Activated naive CD4-positive, alpha-beta T cell treated with anti-CD3 and anti-CD28 coated beads, Interleukin-2, amount 50 U/mL, for 16 hours (primary cell): ENCODE data around the gene FRYL.
"Not testable (repeated sequence)": the region's sequence is repeated elsewhere in the genome, so short reads cannot be mapped to it uniquely, and the experiment has no call there.

Experiments used
- DNase-seq: peaks from one replicate; pipeline ENCODE4 v3.0.0-alpha.2; 2020

The FRYL gene

GRCh38 chr4:48481581-48481980 lies 298.5 kb downstream of the FRYL start:
- no peak for DNase-seq

GRCh38 chr4:48478273-48478672 lies 301.8 kb downstream of the FRYL start:
- DNase-seq, result no peak

- DNase-seq, result no peak
These were observed 304.3 kb downstream of the FRYL start for GRCh38 chr4:48475770-48476169.

GRCh38 chr4:48472794-48473193 lies 307.3 kb downstream of the FRYL start:
- no peak for DNase-seq

GRCh38 chr4:48470570-48470969 lies 309.5 kb downstream of the FRYL start:
- no peak for DNase-seq

GRCh38 chr4:48470137-48470536 lies 309.9 kb downstream of the FRYL start:
- DNase-seq, result no peak

- no peak for DNase-seq
These were observed 312.2 kb downstream of the FRYL start for GRCh38 chr4:48467891-48468290.

- no peak for DNase-seq
These were observed 312.6 kb downstream of the FRYL start for GRCh38 chr4:48467442-48467841.

GRCh38 chr4:48462363-48462762 lies 317.7 kb downstream of the FRYL start:
- DNase-seq, result no peak

GRCh38 chr4:48461000-48461399 lies 319.1 kb downstream of the FRYL start:
- DNase-seq, result no peak

- DNase-seq, result no peak
These were observed 325.5 kb downstream of the FRYL start for GRCh38 chr4:48454591-48454990.

- not testable (repeated sequence) for DNase-seq
These were observed 328.4 kb downstream of the FRYL start for GRCh38 chr4:48451656-48452055.

- no peak for DNase-seq
These were observed 329.3 kb downstream of the FRYL start for GRCh38 chr4:48450740-48451139.

- DNase-seq, result no peak
These were observed 330.9 kb downstream of the FRYL start for GRCh38 chr4:48449151-48449550.
